Breast epithelium (tissue), 4 donors: ENCODE data around the gene IFITM10. TPM values are rescaled to one million over a fixed set of nuclear protein-coding genes. Genes with fewer than 3 reads are reported as not detected.
"Not testable (repeated sequence)": the region's sequence is repeated elsewhere in the genome, so short reads cannot be mapped to it uniquely, and the experiment has no call there.

Experiments
- DNase-seq, 2 donors: peaks; one replicate each; pipeline ENCODE4 v3.0.0-alpha.2; 2019; ENCODE audit warnings: low spot score in 2 of 2
- H3K27ac ChIP-seq, 2 donors: fragments of 200-600 bp; sonication (generic) in 1 of 2; one replicate each; pipeline ENCODE4 v1.5.1; 2016 to 2019; ENCODE audit warnings: mild to moderate bottlenecking in 1 of 2
- H3K27me3 ChIP-seq, 2 donors: fragments of 200-600 bp; sonication (generic) in 1 of 2; one replicate each; pipeline versions ENCODE4 v1.5.1 to v1.6.0; 2017 to 2019; ENCODE audit warnings: control low read depth in 1 of 2, mild to moderate bottlenecking in 1 of 2
- H3K36me3 ChIP-seq: fragments of 200-600 bp; one replicate; pipeline ENCODE4 v1.5.1; 2019
- H3K4me1 ChIP-seq, 2 donors: fragments of 200-600 bp; sonication (generic); one replicate each; pipeline ENCODE4 v1.5.1; 2016 to 2019; ENCODE audit warnings: control low read depth in 1 of 2
- H3K4me3 ChIP-seq, 3 donors: fragments of 200-600 bp; sonication (generic); 1 replicate in 2 of 3; 2 replicates in 1 of 3; pipeline ENCODE4 v1.5.1; 2016 to 2019; ENCODE audit warnings: mild to moderate bottlenecking in 3 of 3, moderate library complexity in 2 of 3
- H3K9me3 ChIP-seq, 2 donors: fragments of 200-600 bp; sonication (generic) in 1 of 2; one replicate each; pipeline ENCODE4 v1.5.1; 2016 to 2019; ENCODE audit warnings: control low read depth in 1 of 2
- CTCF ChIP-seq, 3 donors: fragments of 450-650 bp; IDR thresholded peaks; one replicate each; pipeline ENCODE4 v1.5.1; 2016 to 2017; ENCODE audit warnings: antibody characterized with exemption in 3 of 3, mild to moderate bottlenecking in 3 of 3, moderate library complexity in 3 of 3
- POLR2A ChIP-seq: fragments of 450-650 bp; IDR thresholded peaks from one replicate; pipeline ENCODE4 v1.6.1; 2016; ENCODE audit warnings: antibody characterized with exemption, mild to moderate bottlenecking, moderate library complexity
- POLR2AphosphoS5 ChIP-seq, 3 donors: sonication (generic); formaldehyde crosslinking; IDR thresholded peaks; one replicate each; pipeline ENCODE4 v1.6.1; 2017; ENCODE audit warnings: antibody characterized with exemption in 3 of 3
- intact Hi-C: fragments of 100-400 bp; cut with DNase I; formaldehyde crosslinking; loops from one replicate; pipeline ENCODE4 v1.15.1; 2023; ENCODE audit warnings: low total_unique reads
- total RNA-seq, 3 donors: library from RNA; depleted of rRNA; stranded (reverse); fragments of >200 nt; gene quantifications; one replicate each; pipeline ENCODE4 v1.1.0, GENCODE V29; 2016

The IFITM10 gene
- total RNA-seq, 3 donors from 2014 or later, result 0.33 to 14.0 (median 1.4) TPM

GRCh38 chr11:1770528-1770927 lies 20.1 kb upstream of the IFITM10 start:
- Histone ChIP-seq H3K4me1 (no peaks in the 10 kb centered on the region), H3K9me3 (no peaks in the 10 kb centered on the region), H3K27me3 (no peaks in the 10 kb centered on the region), H3K4me3 (no peak overlapping the region), H3K36me3 (no peaks in the 10 kb centered on the region), H3K27ac (no peak overlapping the region)
- intact Hi-C loops, result no loop called here
- no peak for TF ChIP-seq POLR2A
- TF ChIP-seq POLR2AphosphoS5 (IDR thresholded peaks at IDR 0.05), result no peak
- no peak for TF ChIP-seq CTCF (IDR thresholded peaks at IDR 0.05)
- peak in 1 of 2 donors; percentile 19 for DNase-seq

- intact Hi-C loops, result no loop called here
- Histone ChIP-seq H3K27me3 (no peaks in the 10 kb centered on the region), H3K9me3 (no peaks in the 10 kb centered on the region), H3K36me3 (no peaks in the 10 kb centered on the region), H3K27ac (no peak overlapping the region), H3K4me3 (no peak overlapping the region), H3K4me1 (no peaks in the 10 kb centered on the region)
- peak in 1 of 2 donors; percentile 15 for DNase-seq
- no peak for TF ChIP-seq CTCF (IDR thresholded peaks at IDR 0.05)
- TF ChIP-seq POLR2AphosphoS5 (IDR thresholded peaks at IDR 0.05), result no peak
- TF ChIP-seq POLR2A, result no peak
Measured at GRCh38 chr11:1770061-1770460, 19.7 kb upstream of the IFITM10 start.

- peak in 1 of 2 donors; percentile 28 for DNase-seq
- not testable (repeated sequence) for H3K4me1 ChIP-seq, H3K27me3 ChIP-seq, H3K27ac ChIP-seq, H3K36me3 ChIP-seq, H3K4me3 ChIP-seq, H3K9me3 ChIP-seq
- intact Hi-C loops, result loop anchor here (2.0 kb wide), 1 partner anchor 77 kb away; no protein-coding TSS in a partner anchor
Measured at GRCh38 chr11:1769304-1769936, 19.0 kb upstream of the IFITM10 start.

- no peak for DNase-seq
Measured at GRCh38 chr11:1768141-1768469, 17.7 kb upstream of the IFITM10 start.

GRCh38 chr11:1767399-1768140 lies 17.2 kb upstream of the IFITM10 start:
- Histone ChIP-seq H3K4me1 (no peaks in the 10 kb centered on the region), H3K27ac (no peak overlapping the region), H3K4me3 (no peak overlapping the region), H3K9me3 (no peaks in the 10 kb centered on the region), H3K27me3 (no peaks in the 10 kb centered on the region), H3K36me3 (no peaks in the 10 kb centered on the region)
- intact Hi-C loops, result loop anchor here (2.0 kb wide), 1 partner anchor 75 kb away; no protein-coding TSS in a partner anchor
- no peak for DNase-seq
- TF ChIP-seq CTCF (IDR thresholded peaks at IDR 0.05) (no peak), POLR2AphosphoS5 (IDR thresholded peaks at IDR 0.05) (no peak), POLR2A (no peak)

More at GRCh38 chr11:1768141-1768469, 17.7 kb upstream of the IFITM10 start:
- Histone ChIP-seq H3K9me3 (no peaks in the 10 kb centered on the region), H3K36me3 (no peaks in the 10 kb centered on the region), H3K27me3 (no peaks in the 10 kb centered on the region), H3K4me3 (no peak overlapping the region), H3K4me1 (no peaks in the 10 kb centered on the region), H3K27ac (no peak overlapping the region)
- no peak for TF ChIP-seq POLR2AphosphoS5 (IDR thresholded peaks at IDR 0.05)
- TF ChIP-seq CTCF (IDR thresholded peaks at IDR 0.05), result no peak
- TF ChIP-seq POLR2A, result no peak
- intact Hi-C loops, result loop anchor here (2.0 kb wide), 1 partner anchor 75 kb away; no protein-coding TSS in a partner anchor
